Kidney tubule cell (primary cell): ENCODE results near the gene KCNQ1OT1.

Experiments
- DNase-seq: peaks from one replicate; pipeline ENCODE4 v3.0.0-alpha.2; 2018; ENCODE audit warnings: low spot score

Gene KCNQ1OT1

DNA sequence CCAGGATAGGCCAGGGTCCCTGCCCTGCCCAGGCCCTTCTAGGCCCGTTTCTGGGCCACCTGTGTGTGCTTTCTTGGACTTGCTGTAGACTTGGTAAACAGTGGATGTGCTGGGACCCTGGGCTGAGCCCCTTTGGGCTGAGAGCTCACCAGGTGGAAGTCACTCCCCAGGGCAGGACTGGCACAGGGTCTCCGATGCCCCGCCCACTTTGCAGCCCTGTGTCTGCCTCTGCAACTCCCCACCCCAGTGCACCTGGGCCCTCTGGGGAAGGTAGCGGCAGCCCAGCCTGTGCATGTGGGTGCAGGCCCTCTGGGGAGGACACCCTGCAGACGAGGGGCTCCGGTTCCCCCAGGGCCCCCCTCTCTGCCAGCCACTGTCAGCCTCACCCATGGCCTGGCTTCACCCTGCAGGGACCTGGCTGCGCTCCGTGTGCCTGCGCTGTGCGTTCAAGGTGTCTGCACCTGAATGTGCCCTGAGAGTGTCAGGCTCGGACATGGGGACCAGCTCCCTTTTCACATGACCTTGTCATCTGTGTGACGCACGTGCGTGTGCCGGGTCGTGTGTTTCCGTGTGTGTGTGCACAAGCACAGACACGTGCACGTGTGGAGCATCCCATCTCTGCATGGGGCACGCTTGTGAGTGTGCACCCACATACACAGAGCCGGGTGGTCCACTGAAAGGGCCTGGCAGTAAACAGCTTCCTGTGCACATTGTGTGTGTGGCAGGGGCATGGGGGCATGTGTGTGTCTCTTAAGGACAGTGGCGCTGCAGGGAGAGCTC lies 118.5 kb downstream of the KCNQ1OT1 start:
- DNase-seq = no peak

DNA sequence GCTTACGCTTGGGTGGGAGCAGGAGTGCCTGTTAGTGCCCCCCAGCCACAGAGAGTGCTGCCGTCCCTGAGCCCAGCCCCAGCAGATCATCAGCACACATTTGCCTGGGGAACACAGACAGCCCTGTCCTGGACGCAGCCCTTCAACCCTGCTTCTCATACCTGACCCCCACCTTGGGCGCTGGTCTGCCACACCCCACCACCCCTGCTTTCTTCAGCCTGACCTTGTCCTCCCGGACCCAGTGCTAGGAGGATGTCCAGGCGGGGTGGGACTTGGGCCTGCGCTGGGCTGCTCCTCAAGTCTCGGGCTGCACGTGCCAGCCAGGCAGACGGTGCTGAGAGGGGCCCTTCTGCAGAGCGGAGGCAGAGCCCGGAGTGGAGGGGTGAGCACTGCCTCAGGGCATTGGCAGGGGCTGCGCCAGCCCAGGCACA lies 119.2 kb downstream of the KCNQ1OT1 start:
- DNase-seq = no peak

DNA sequence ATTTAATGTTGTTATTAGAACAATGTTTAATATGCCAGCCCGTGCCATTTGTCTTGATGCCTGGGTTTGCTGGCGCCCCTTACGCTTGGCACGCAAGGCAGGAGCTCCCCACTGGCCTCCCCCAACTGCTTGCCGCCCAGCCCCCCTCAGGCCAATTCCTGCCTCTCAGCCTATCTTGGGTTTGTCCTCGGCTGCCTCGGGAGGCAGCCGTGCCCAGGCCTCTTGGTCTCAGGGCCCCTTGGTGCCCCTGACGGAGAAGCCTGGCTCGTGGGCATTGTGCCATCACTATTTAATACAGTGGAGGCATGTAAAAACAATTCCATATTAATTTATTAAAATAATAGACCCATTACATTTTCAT lies 119.8 kb downstream of the KCNQ1OT1 start:
- no peak for DNase-seq

GRCh38 chr11:2579315-2580060 lies 120.3 kb downstream of the KCNQ1OT1 start:
- no peak for DNase-seq

DNA sequence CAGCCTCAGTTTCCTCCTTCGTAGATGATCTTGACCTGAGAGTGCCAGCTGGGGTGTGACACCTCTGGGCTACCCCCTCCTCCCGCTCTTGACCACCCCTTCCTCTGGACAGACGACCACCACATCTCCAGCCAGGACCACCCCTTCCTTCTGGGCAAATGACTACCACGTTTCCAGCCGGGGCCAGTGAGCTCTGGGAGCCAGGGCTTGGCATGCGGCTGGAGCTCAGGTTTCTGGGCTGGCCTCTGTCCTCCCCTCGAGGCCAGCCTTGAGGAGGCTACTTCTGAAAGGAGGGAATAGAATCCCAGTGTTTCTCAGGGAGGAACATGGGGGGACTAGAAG lies 120.9 kb downstream of the KCNQ1OT1 start:
- no peak for DNase-seq

DNA sequence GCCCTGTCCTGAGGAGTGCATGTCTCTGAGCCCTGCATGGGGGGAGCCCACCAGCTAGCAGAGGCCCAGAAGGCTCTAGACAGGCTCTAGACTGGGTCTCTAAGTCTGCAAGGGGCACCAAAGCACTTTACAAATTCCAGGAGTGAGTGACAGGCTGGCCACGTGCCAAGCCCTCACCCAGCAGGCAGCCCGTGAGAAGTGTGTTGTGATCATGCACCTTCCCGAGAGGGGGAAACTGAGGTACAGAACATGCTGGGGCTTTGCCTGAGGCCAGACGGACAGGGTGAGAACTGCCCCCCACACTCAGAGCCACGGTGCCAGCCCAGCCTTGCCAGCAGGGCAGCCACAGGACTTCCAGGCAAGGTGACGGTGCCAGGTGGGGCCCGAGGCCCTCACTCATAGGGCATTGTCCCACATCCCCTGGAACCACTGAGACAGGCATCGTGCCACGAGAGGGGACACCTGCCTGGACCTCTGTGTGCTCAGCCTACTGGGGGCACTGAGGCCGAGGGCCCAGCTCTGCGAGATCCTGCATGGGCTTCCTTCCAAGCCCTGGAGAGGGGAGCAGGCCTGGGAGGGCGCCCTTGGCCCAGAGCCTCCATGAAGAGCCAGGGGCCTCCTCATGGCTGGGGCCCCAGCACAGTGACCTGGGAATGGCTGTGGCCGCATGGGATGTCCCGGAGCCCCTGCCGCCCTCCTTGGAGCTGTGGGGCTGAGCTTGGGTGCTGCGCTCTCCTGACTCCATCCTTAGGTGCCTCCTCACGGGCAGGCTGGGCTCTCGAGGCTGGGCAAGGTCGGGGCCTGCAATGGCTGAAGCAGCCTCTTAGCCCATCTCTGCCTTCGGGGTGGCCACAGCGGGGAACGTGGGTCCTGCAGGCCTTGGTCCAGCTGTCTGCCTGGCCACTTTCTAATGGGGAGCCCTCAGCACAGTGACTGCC lies 121.5 kb downstream of the KCNQ1OT1 start:
- no peak for DNase-seq

DNA sequence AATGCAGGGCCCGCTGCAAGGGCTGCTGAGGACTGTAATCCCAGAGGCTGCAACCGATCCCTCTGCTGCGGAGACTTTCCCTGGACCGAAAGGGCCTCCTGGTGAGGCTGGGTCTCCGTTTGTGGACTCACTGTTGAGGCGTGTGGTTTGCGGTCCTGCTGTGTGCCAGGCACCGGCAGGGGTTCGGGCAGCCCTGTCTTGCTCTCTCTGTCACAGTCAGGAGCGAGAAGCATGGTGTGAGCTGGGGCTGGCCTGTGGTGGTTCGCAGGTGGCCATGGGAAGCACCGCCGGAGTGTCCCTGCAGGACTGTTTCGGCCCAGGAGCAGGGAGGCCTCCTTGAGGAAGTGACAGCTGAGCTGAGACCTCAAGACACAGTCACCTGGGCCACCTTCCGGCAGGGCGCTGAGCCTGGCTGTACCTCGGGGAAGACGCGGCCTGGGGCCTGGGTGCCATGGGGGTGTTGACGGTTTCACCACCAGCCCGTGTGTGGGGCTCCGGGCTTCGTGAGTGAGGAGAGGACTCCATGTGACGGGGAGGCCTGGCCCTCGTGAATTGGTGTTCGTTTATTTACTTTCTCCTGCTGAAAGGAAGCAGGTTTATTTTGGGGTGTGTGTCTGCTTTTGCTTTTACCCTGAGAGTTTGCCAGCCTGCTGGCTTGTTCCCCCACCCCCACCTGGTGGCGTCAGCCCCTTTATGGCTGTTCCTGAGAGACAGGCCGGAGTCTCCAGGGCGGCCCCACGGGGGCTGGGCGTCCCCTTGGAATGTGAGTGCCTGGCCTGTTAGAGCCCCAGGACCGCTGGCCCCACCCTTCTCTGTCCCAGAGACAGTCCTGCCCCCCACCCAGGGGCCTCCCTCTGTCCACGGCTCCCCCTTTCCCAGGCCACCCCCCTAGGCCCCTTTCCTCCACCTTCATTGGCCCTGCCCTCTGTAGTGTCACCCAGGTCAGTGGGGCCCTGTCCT lies 122.5 kb downstream of the KCNQ1OT1 start:
- no peak for DNase-seq

GRCh38 chr11:2576549-2576948 lies 123.2 kb downstream of the KCNQ1OT1 start:
- DNase-seq = no peak

DNA sequence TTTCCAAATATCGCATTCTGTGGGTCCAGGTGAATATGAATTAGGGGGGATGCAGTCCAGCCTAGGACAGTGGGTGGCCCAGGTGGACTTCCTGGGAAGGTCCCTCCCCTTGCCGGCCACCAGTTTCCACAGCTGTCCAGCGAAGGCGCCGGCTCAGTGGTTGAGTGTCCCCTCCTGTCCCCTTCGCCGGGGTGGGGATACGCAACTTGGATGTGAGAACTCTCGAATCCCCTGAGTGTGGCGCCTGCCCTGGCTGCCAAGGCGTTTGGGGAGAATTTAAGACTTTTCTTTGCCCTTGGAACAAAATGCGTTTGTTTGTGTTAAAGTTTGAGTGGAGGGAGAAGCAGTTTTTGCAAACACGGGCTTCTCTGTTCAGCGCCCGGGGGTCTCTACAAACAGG lies 123.7 kb downstream of the KCNQ1OT1 start:
- DNase-seq = no peak

DNA sequence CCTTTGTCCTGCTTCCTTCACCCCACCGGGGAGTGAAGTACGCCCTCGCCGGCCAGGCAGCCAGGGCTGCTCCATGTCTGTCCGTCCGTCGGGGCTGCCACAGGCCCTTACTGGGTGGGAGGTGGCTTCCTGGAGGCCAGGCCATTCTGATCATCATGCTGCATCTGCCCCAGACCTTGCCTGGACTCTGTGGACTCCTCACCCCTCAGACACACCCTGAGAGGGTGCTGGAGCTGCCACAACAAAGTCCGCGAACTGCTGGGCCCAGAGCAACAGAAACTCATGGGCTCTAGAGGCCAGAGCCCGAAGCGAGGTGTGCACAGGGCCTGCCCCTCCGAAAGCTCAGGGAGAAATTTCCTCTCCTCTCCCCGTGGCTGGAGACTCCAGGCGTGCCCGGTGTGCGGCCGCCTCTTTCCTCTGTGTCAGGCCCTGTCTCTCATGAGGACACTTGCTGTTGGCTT lies 124.2 kb downstream of the KCNQ1OT1 start:
- no peak for DNase-seq

DNA sequence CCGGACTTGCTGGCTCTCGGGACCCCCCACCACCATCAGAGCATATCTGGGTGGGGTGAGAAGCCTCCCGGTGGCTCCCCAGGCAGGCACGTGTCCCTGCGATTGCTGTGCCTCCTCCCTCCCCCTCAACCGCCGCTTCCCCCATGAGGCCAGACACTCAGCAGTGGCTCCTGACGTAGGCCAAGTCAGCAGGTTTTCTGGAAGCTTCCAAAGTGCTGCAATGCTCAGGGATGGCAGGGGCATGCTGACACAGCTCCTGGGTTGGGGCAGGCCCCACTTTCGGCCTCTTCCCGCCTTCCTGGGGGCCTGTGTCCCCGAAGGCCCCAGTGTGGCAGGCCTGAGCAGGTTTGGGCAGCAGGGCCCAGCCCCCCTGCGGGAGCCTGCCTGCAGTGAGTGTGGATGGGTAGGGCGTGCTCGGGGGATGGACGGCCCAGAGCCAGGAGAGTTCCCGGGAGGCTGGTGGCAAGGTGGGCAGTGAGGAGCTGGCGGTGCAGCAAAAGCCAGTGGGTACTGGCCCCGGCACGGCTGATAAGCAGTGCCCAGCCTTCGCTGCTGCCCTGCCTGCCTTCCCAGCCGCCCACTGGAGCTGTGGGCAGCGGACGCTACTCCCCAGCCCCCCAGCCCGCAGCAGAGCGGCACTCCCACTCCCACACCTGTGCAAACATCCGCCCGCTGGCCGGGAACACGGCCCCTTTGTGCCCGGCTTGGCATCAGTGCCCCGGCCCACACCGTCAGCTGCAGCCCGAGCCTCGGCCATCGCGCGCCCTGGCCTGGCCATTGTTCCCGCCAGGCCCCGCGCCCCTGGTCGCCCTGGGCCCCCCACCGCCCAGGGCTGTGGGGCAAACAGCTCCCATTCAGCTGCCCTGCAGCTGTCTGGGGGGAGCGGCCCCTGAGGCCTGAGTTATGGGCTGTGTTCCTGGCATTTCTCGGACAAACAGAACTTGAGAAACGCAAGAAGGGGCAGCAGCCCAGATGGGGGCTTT lies 125.0 kb downstream of the KCNQ1OT1 start:
- no peak for DNase-seq

DNA sequence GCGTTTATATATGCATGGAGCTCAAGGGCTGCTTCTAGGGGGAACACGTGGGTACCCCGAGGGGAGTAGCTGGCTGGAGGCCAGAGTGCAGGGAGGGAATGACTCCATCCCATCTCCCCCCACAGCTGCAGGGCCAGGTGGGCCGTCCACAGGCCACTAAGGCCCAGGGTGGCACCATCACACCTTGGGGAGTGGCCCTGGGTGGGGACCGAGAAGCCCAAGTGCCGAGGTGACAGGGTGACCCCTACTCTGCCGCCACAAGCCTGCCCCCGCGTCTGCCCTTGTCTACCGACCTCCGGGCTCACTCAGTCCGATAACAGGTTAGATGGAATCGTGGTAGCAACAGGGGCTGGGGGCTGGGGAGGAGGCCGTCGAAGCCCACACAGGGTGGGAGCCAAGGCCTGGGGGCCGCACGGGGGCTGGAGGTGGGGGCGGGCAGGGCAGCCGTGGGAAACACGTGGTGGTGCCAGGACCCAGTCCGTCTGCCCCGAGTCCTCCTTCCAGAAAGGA lies 125.7 kb downstream of the KCNQ1OT1 start:
- no peak for DNase-seq

- no peak for DNase-seq
These were observed 126.4 kb downstream of the KCNQ1OT1 start for GRCh38 chr11:2573240-2574042.

- no peak for DNase-seq
These were observed 127.1 kb downstream of the KCNQ1OT1 start for GRCh38 chr11:2572491-2573239.

DNA sequence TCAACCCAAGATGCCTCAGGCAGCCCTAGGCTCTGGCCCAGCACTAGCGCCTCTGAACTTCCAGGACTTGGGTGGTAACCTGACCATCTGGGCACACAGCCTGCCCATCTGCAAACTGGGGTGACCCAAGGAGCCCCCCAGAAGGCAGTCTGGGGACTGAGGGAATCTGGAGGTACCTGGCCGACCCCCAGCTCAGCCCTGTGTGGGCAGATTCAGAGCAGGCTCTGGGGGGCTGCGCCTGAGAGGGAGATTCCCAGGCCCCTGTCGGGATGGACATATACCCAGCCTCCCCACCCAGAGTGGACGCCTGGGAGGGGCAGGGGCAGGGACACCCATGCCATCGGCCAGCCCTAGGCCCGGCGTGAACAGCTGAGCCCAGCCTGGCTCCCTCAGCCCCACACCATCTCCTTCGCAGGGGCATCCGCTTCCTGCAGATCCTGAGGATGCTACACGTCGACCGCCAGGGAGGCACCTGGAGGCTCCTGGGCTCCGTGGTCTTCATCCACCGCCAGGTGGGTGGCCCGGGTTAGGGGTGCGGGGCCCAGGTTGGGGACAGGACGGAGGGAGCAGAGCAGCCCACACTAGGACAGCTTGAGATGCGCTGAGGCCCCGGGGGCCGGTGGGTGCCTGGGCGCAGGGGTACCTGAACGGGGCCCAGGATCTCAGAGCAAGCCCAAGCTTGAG lies 128.1 kb downstream of the KCNQ1OT1 start:
- DNase-seq = no peak

DNA sequence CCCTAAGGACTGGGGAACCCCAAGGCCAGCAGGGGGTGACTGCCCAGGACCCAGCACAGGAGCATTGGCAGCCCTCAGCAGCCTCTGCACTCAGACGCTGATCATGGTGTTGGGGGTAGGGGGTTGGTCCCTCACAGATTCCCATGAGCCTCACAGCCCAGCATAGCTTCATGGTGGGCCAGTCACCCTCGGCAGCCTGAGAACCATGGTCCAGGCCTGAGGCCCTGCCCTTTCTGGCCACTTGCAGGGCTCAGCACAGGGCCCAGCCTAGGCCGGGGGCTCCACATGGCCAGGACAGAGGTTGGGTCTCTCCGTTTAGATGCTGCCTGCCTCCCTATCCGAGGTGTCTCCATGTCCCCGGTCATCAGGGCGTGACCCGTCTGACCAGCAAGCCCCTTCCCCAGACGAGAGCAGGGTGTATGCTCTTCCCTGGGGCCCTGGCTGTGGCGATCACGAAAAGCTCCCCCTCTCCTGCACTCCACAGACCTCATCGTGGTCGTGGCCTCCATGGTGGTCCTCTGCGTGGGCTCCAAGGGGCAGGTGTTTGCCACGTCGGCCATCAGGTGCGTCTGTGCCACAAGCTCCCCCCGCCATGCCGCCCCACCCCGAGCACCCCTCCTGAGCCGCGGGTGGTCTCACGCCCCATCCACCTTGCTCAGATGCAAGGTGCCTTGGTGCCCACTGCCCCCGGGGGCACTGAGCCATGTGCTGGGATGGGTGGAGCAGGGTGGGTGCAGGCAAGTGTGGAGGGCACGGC lies 128.8 kb downstream of the KCNQ1OT1 start:
- DNase-seq = no peak
